DMS114 treated with DMSO at 0.1 percent for 48 hours (cell line): ENCODE data around the gene TXNDC17.
"Not testable (repeated sequence)": the region's sequence is repeated elsewhere in the genome, so short reads cannot be mapped to it uniquely, and the experiment has no call there.

Source experiments
- DNase-seq: peaks from one replicate; lab custom pipeline; 2025; ENCODE audit not compliant: unreplicated experiment; lab: John Stamatoyannopoulos, UW

Gene TXNDC17

GRCh38 chr17:6640536-6641246, at the start of gene TXNDC17, which contains the start of gene KIAA0753:
TSS of gene TXNDC17 (plus strand) at chr17:6641060. CDS start at chr17:6641083, 23 bp downstream.
TSS of gene KIAA0753 (minus strand) at chr17:6640711. CDS start at chr17:6635103, 5,608 bp downstream.
- peak; percentile 86 for DNase-seq

GRCh38 chr17:6591599-6592158, 49.2 kb upstream of the TXNDC17 start:
- no peak for DNase-seq

GRCh38 chr17:6592173-6592572, 48.7 kb upstream of the TXNDC17 start:
- no peak for DNase-seq

GRCh38 chr17:6593371-6593770, 47.5 kb upstream of the TXNDC17 start:
- DNase-seq, result not testable (repeated sequence)

GRCh38 chr17:6596081-6596480, 44.8 kb upstream of the TXNDC17 start:
- DNase-seq, result no peak

GRCh38 chr17:6596511-6596910, 44.3 kb upstream of the TXNDC17 start:
- no peak for DNase-seq

GRCh38 chr17:6596941-6597340, 43.9 kb upstream of the TXNDC17 start:
- no peak for DNase-seq

GRCh38 chr17:6597727-6598126, 43.1 kb upstream of the TXNDC17 start:
- no peak for DNase-seq

GRCh38 chr17:6599364-6599763, 41.5 kb upstream of the TXNDC17 start:
- DNase-seq, result no peak

GRCh38 chr17:6602141-6602540, 38.7 kb upstream of the TXNDC17 start:
- no peak for DNase-seq

- no peak for DNase-seq
These were observed 37.0 kb upstream of the TXNDC17 start for GRCh38 chr17:6603744-6604325.

- DNase-seq, result no peak
These were observed 35.7 kb upstream of the TXNDC17 start for GRCh38 chr17:6605142-6605541.

- no peak for DNase-seq
These were observed 32.5 kb upstream of the TXNDC17 start for GRCh38 chr17:6608321-6608720.

- no peak for DNase-seq
These were observed 30.8 kb upstream of the TXNDC17 start for GRCh38 chr17:6610011-6610410.

GRCh38 chr17:6611231-6611630, 29.6 kb upstream of the TXNDC17 start:
- DNase-seq, result no peak

GRCh38 chr17:6623941-6624340, 16.9 kb upstream of the TXNDC17 start:
- DNase-seq, result no peak

GRCh38 chr17:6626616-6627015, 14.2 kb upstream of the TXNDC17 start:
- DNase-seq, result no peak

GRCh38 chr17:6627019-6627418, 13.8 kb upstream of the TXNDC17 start:
- no peak for DNase-seq

GRCh38 chr17:6630390-6630789, 10.5 kb upstream of the TXNDC17 start:
- no peak for DNase-seq

- no peak for DNase-seq
These were observed 8.3 kb upstream of the TXNDC17 start for GRCh38 chr17:6632530-6632929.

- DNase-seq, result no peak
These were observed 7.6 kb upstream of the TXNDC17 start for GRCh38 chr17:6633263-6633662.

- no peak for DNase-seq
These were observed 4.8 kb upstream of the TXNDC17 start for GRCh38 chr17:6636105-6636504.
